H1 (cell line): ENCODE results near the gene ZBTB16. TPM values are rescaled to one million over a fixed set of nuclear protein-coding genes. Genes with fewer than 3 reads are reported as not detected.

Source experiments
- CTCF ChIA-PET: fragments of 300-600 bp; sonication (Branson Sonifier 250); formaldehyde crosslinking; loops from one replicate; lab custom pipeline; 2021; ENCODE audit not compliant: partially characterized antibody; lab: Charles Lee
- POLR2A ChIA-PET: fragments of 300-600 bp; sonication (Branson Sonifier 250); formaldehyde crosslinking; loops from one replicate; lab custom pipeline; 2021; ENCODE audit warnings: inconsistent platforms; ENCODE audit not compliant: partially characterized antibody; lab: Charles Lee
- DNase-seq, 2 experiments: peaks; one replicate each; pipeline versions ENCODE4 v3.0.0 to v3.0.0-alpha.2; 2010 to 2022; ENCODE audit warnings: low spot score in 2 of 2, low read depth in 1 of 2, mixed read lengths in 1 of 2
- FAIRE-seq: peaks from 2 replicates; lab custom pipeline; 2011; peaks lifted over from hg19 to GRCh38; lab: Jason Lieb, UNC
- H2AFZ ChIP-seq: 2 replicates; pipeline ENCODE4 v1.8.1; 2012; ENCODE audit warnings: low read length, inconsistent platforms
- H2AK5ac ChIP-seq: 2 replicates; pipeline ENCODE4 v1.6.1; 2013; ENCODE audit warnings: low read depth, low read length
- H2BK120ac ChIP-seq: replicated peaks from 2 replicates; pipeline ENCODE3; 2013; ENCODE audit warnings: low read depth, low read length, inconsistent platforms
- H2BK12ac ChIP-seq: 2 replicates; pipeline ENCODE4 v1.6.1; 2013; ENCODE audit warnings: low read depth, low read length
- H2BK15ac ChIP-seq: 2 replicates; pipeline ENCODE4 v1.6.1; 2013; ENCODE audit warnings: low read length
- H2BK20ac ChIP-seq: 2 replicates; pipeline ENCODE4 v1.6.1; 2013; ENCODE audit warnings: low read length
- H2BK5ac ChIP-seq: 2 replicates; pipeline ENCODE4 v1.6.1; 2013; ENCODE audit warnings: low read depth, low read length
- H3K14ac ChIP-seq: 2 replicates; pipeline ENCODE4 v1.6.1; 2013; ENCODE audit warnings: inconsistent platforms; ENCODE audit not compliant: insufficient read length
- H3K18ac ChIP-seq: 2 replicates; pipeline ENCODE4 v1.6.1; 2013; ENCODE audit warnings: low read length; ENCODE audit errors: extremely low read depth
- H3K23ac ChIP-seq: 2 replicates; pipeline ENCODE4 v1.6.1; 2013; ENCODE audit warnings: inconsistent platforms; ENCODE audit not compliant: insufficient read length
- H3K23me2 ChIP-seq: 2 replicates; pipeline ENCODE4 v1.6.1; 2013; ENCODE audit warnings: low read depth, low read length
- H3K27ac ChIP-seq: 2 replicates; pipeline ENCODE4 v1.6.1; 2011; ENCODE audit warnings: low read depth, low read length, inconsistent platforms
- H3K27me3 ChIP-seq, 4 experiments: replicated peaks in 1 of 4; 1 replicate in 1 of 4; 2 replicates in 3 of 4; pipeline versions ENCODE4 v1.6.1 to v1.8.1; 2011 to 2013; ENCODE audit warnings: low read length in 3 of 4, mild to moderate bottlenecking in 3 of 4, inconsistent platforms in 2 of 4, mixed read lengths in 2 of 4, moderate library complexity in 1 of 4; ENCODE audit not compliant: control insufficient read depth in 3 of 4, insufficient read depth in 3 of 4; ENCODE audit errors: extremely low read depth in 1 of 4
- H3K36me3 ChIP-seq, 4 experiments: 2 replicates each; pipeline versions ENCODE4 v1.6.1 to v1.8.1; 2011 to 2013; ENCODE audit warnings: mild to moderate bottlenecking in 4 of 4, low read length in 3 of 4, moderate library complexity in 2 of 4, control low read depth in 1 of 4, inconsistent platforms in 1 of 4; ENCODE audit not compliant: insufficient read depth in 4 of 4, control insufficient read depth in 2 of 4
- H3K4ac ChIP-seq: replicated peaks from 2 replicates; pipeline ENCODE3; 2013; ENCODE audit warnings: low read length, low read depth, mixed read lengths, inconsistent platforms; ENCODE audit not compliant: insufficient read length
- H3K4me1 ChIP-seq, 4 experiments: replicated peaks in 1 of 4; 1 replicate in 1 of 4; 2 replicates in 3 of 4; pipeline versions ENCODE4 v1.6.1 to v1.8.1; 2011 to 2013; ENCODE audit warnings: low read length in 3 of 4, inconsistent platforms in 2 of 4, mixed read lengths in 1 of 4; ENCODE audit not compliant: insufficient read depth in 4 of 4, control insufficient read depth in 3 of 4
- H3K4me2 ChIP-seq, 2 experiments: 2 replicates each; pipeline versions ENCODE4 v1.6.1 to v1.8.1; 2011 to 2013; ENCODE audit warnings: low read depth in 2 of 2, low read length in 2 of 2, control low read depth in 1 of 2, inconsistent platforms in 1 of 2, mild to moderate bottlenecking in 1 of 2; ENCODE audit not compliant: insufficient read depth in 1 of 2
- H3K4me3 ChIP-seq, 4 experiments: fragments of 200-600, 300-600 bp in 1 of 4; sonication (generic), shearing (Covaris generic), sonication (Bioruptor Twin) in 1 of 4; 2 replicates each; pipeline versions ENCODE4 v1.5.1 to v1.8.1; 2011 to 2016; ENCODE audit warnings: low read length in 4 of 4, low read depth in 3 of 4, control low read depth in 2 of 4, inconsistent platforms in 2 of 4, mild to moderate bottlenecking in 2 of 4, mixed read lengths in 1 of 4, moderate library complexity in 1 of 4; ENCODE audit not compliant: insufficient read depth in 2 of 4; ENCODE audit errors: extremely low read depth in 1 of 4
- H3K56ac ChIP-seq: replicated peaks from 2 replicates; pipeline ENCODE3; 2013; ENCODE audit warnings: low read depth, mild to moderate bottlenecking, mixed read lengths, low read length, inconsistent platforms; ENCODE audit not compliant: insufficient read length
- H3K79me1 ChIP-seq: 2 replicates; pipeline ENCODE4 v1.6.1; 2013; ENCODE audit warnings: low read depth, low read length, control low read depth
- H3K79me2 ChIP-seq, 2 experiments: 2 replicates each; pipeline versions ENCODE4 v1.6.1 to v1.8.1; 2012 to 2013; ENCODE audit warnings: low read length in 2 of 2, mild to moderate bottlenecking in 2 of 2, inconsistent platforms in 1 of 2; ENCODE audit not compliant: insufficient read depth in 2 of 2, control insufficient read depth in 1 of 2
- H3K9ac ChIP-seq, 4 experiments: replicated peaks in 1 of 4; 1 replicate in 1 of 4; 2 replicates in 3 of 4; pipeline versions ENCODE4 v1.6.1 to v1.8.1; 2011 to 2013; ENCODE audit warnings: low read depth in 3 of 4, low read length in 3 of 4, control low read depth in 2 of 4, mild to moderate bottlenecking in 2 of 4, moderate library complexity in 2 of 4, inconsistent platforms in 1 of 4; ENCODE audit errors: extremely low read depth in 1 of 4
- H3K9me3 ChIP-seq, 2 experiments: 2 replicates each; pipeline versions ENCODE4 v1.6.1 to v1.8.1; 2012 to 2013; ENCODE audit warnings: mild to moderate bottlenecking in 2 of 2, moderate library complexity in 2 of 2, control low read depth in 1 of 2, inconsistent platforms in 1 of 2, low read depth in 1 of 2, low read length in 1 of 2, mixed read lengths in 1 of 2; ENCODE audit not compliant: insufficient read depth in 2 of 2
- H4K20me1 ChIP-seq, 2 experiments: replicated peaks in 1 of 2; 2 replicates each; pipeline versions ENCODE3 to v1.8.1; 2011 to 2013; ENCODE audit warnings: inconsistent platforms in 2 of 2, low read length in 2 of 2, mild to moderate bottlenecking in 1 of 2; ENCODE audit not compliant: insufficient read depth in 2 of 2, control insufficient read depth in 1 of 2
- H4K5ac ChIP-seq: 2 replicates; pipeline ENCODE4 v1.6.1; 2013; ENCODE audit warnings: low read length, low read depth, mixed read lengths, inconsistent platforms; ENCODE audit not compliant: insufficient read length
- H4K8ac ChIP-seq: 2 replicates; pipeline ENCODE4 v1.8.0; 2013; ENCODE audit warnings: mild to moderate bottlenecking, moderate library complexity, low read length, inconsistent platforms; ENCODE audit not compliant: insufficient read depth; ENCODE audit errors: extremely low read depth
- H4K91ac ChIP-seq: replicated peaks from 2 replicates; pipeline ENCODE3; 2013; ENCODE audit warnings: low read length, mixed read lengths, inconsistent platforms; ENCODE audit not compliant: insufficient read length
- CBX5 ChIP-seq: fragments of 300-800, 300-1000 bp; sonication (generic); IDR thresholded peaks from 2 replicates; pipeline ENCODE4 v1.7.1; 2016; ENCODE audit warnings: antibody characterized with exemption, low read length, low read depth
- WGBS, 2 experiments: shearing (Covaris generic) in 1 of 2; methylation state at CpG; one replicate each; pipeline versions ENCODE4 v1.1.6 to v1.1.7; 2013 to 2015; ENCODE audit warnings: low lambda C conversion rate in 2 of 2, mixed read lengths in 2 of 2, inconsistent platforms in 1 of 2, low coverage in 1 of 2, missing lambda C conversion rate in 1 of 2; ENCODE audit not compliant: insufficient replicate concordance in 2 of 2, insufficient coverage in 1 of 2, insufficient read length in 1 of 2; ENCODE audit errors: extremely low coverage in 1 of 2, missing lambda C conversion rate in 1 of 2; 5-methylcytosine and 5-hydroxymethylcytosine counted together
- polyA plus RNA-seq, 7 experiments: library from polyadenylated mRNA; depleted of rRNA in 3 of 7; stranded (reverse) in 5 of 7; unstranded in 2 of 7; fragments of >200 nt in 5 of 7; fragments of 200-250 nt in 2 of 7; gene quantifications; 1 replicate in 5 of 7; 2 replicates in 1 of 7; 4 replicates in 1 of 7; pipeline versions ENCODE4 v1.2.1 to v1.2.3, GENCODE V29; 2011 to 2013; ENCODE audit warnings: missing spikeins in 2 of 7, mixed read lengths in 2 of 7
- total RNA-seq: library from RNA; stranded (reverse); fragmentation: NEBNext Ultra II Directional; extraction: Animal tissue kit (Norgen Biotek cat#: 25700); gene quantifications from 2 replicates; pipeline ENCODE4 v1.2.1, GENCODE V29; 2021

ZBTB16 gene
- total and polyA plus RNA-seq, 2 of the 8 experiments (the other 6 are each of a cell fraction or from before 2014, with no cell fraction given) = 0.12 to 0.61 TPM

- Histone ChIP-seq H2BK12ac (no peak overlapping the region), H3K23ac (no peak overlapping the region), H3K79me1 (no peaks in the 10 kb centered on the region), H3K9ac (no peak overlapping the region), H2BK20ac (no peak overlapping the region), H4K5ac (no peak overlapping the region), H3K23me2 (no peaks in the 10 kb centered on the region), H2BK120ac (no peak overlapping the region), H2BK5ac (no peak overlapping the region), H2AK5ac (no peak overlapping the region), H3K79me2 (no peaks in the 10 kb centered on the region), H3K18ac (no peak overlapping the region), H3K9me3 (no peaks in the 10 kb centered on the region), H3K4me3 (no peak overlapping the region), H2AFZ (no peak overlapping the region), H4K20me1 (no peaks in the 10 kb centered on the region), H3K27ac (no peak overlapping the region), H2BK15ac (no peak overlapping the region), H3K14ac (no peak overlapping the region), H4K91ac (no peak overlapping the region), H3K56ac (no peak overlapping the region), H3K4me2 (no peak overlapping the region), H4K8ac (no peak overlapping the region), H3K36me3 (no peaks in the 10 kb centered on the region), H3K4ac (no peak overlapping the region), H3K4me1 (no peaks in the 10 kb centered on the region), H3K27me3 (peaks cover 0 to 1% (median 0%) of the 10 kb centered on the region in 4 experiments; a peak in 1 of 7 replicates)
- ChIA-PET CTCF (interaction anchor here (1.0 to 12.4 kb wide), 3 partner anchors 9 to 276 kb away, joined by 3 to 123 read pairs (median 3); no protein-coding TSS in a partner anchor), POLR2A (no interaction called here)
- DNase-seq (no peak), FAIRE-seq (no peak)
- TF ChIP-seq CBX5 = no peak
- WGBS, 2 experiments = 86% methylated on average over 2 of the region's 2 CpGs; no CpG with 5 or more reads in 1 of the 2 experiments
Measured at GRCh38 chr11:114271316-114271715, 211.8 kb downstream of the ZBTB16 start.
